K562 (cell line): Measurements from ENCODE around the gene CAPN5. TPM values are rescaled to one million over a fixed set of nuclear protein-coding genes. Genes with fewer than 3 reads are reported as not detected.

Source experiments
- ATAC-seq: fragments of 200-7000 bp; cut with Tn5 transposase; 3 replicates; pipeline ENCODE4 v1.9.1; 2020; ENCODE audit warnings: moderate library complexity
- BruUV-seq: library from RNA; stranded (reverse); fragments of 400-500 nt; replicated peaks from 2 replicates; lab custom pipeline; 2021; lab: Mats Ljungman, UMichigan
- CTCF ChIA-PET: fragments of 300-600 bp; formaldehyde crosslinking; extraction: SDS; loops from one replicate; lab custom pipeline; 2021; ENCODE audit warnings: low intra/inter-chr PET ratio; lab: Yijun Ruan, JAX
- POLR2A ChIA-PET: fragments of 300-600, 350-650 bp; sonication (Branson Sonifier 250); formaldehyde crosslinking; extraction: SDS; loops from one replicate; lab custom pipeline; 2021; ENCODE audit warnings: antibody characterized with exemption, inconsistent platforms; lab: Yijun Ruan, JAX
- DNase-seq, 4 experiments: peaks; one replicate each; pipeline versions ENCODE4 v3.0.0 to v3.0.0-alpha.2; 2011 to 2018; ENCODE audit warnings: low spot score in 3 of 4, mixed read lengths in 3 of 4; ENCODE audit errors: extremely low read depth in 1 of 4
- FAIRE-seq: peaks from 2 replicates; lab custom pipeline; 2011; peaks lifted over from hg19 to GRCh38; lab: Jason Lieb, UNC
- H2AFZ ChIP-seq: 2 replicates; pipeline ENCODE4 v1.6.0; 2011; ENCODE audit warnings: low read depth, low read length, control low read depth, inconsistent platforms
- H3K27ac ChIP-seq: fragments of 200-600 bp; 3 replicates; pipeline ENCODE4 v1.8.0; 2011; ENCODE audit warnings: low read depth, mild to moderate bottlenecking, control low read depth, inconsistent platforms, low read length, moderate library complexity, mixed read lengths; ENCODE audit errors: extremely low read depth
- H3K27me3 ChIP-seq, 2 experiments: fragments of 300-600 bp in 1 of 2; 2 replicates in 1 of 2; 3 replicates in 1 of 2; pipeline versions ENCODE4 v1.6.0 to v1.8.0; 2011; ENCODE audit warnings: inconsistent platforms in 2 of 2, low read length in 2 of 2, mild to moderate bottlenecking in 1 of 2, mixed read lengths in 1 of 2, moderate library complexity in 1 of 2; ENCODE audit not compliant: control insufficient read depth in 2 of 2, insufficient read depth in 2 of 2
- H3K36me3 ChIP-seq: fragments of 300-600 bp; 3 replicates; pipeline ENCODE4 v1.8.0; 2011; ENCODE audit warnings: mild to moderate bottlenecking, low read length, inconsistent platforms; ENCODE audit not compliant: control insufficient read depth, insufficient read depth
- H3K4me1 ChIP-seq, 2 experiments: fragments of 200-600 bp in 1 of 2; replicated peaks in 1 of 2; 2 replicates in 1 of 2; 3 replicates in 1 of 2; pipeline versions ENCODE4 v1.5.1 to v1.8.0; 2011; ENCODE audit warnings: inconsistent platforms in 2 of 2, low read length in 2 of 2, mild to moderate bottlenecking in 1 of 2, mixed read lengths in 1 of 2, moderate library complexity in 1 of 2; ENCODE audit not compliant: control insufficient read depth in 2 of 2, insufficient read depth in 2 of 2
- H3K4me2 ChIP-seq: 2 replicates; pipeline ENCODE4 v1.6.1; 2011; ENCODE audit warnings: low read length, control low read depth, inconsistent platforms, mixed read lengths; ENCODE audit not compliant: insufficient read depth
- H3K4me3 ChIP-seq: fragments of 200-600 bp; sonication (generic), shearing (Covaris generic); 2 replicates; pipeline ENCODE4 v1.5.1; 2016; ENCODE audit warnings: control low read depth, inconsistent platforms
- H3K79me2 ChIP-seq: fragments of 200-600 bp; 3 replicates; pipeline ENCODE4 v1.8.0; 2011; ENCODE audit warnings: low read length, inconsistent platforms; ENCODE audit not compliant: control insufficient read depth, insufficient read depth
- H3K9ac ChIP-seq, 2 experiments: 2 replicates each; pipeline versions ENCODE4 v1.6.0 to v1.6.1; 2011; ENCODE audit warnings: low read depth in 2 of 2, low read length in 2 of 2, control low read depth in 1 of 2, inconsistent platforms in 1 of 2, mild to moderate bottlenecking in 1 of 2, mixed read lengths in 1 of 2; ENCODE audit not compliant: insufficient read depth in 1 of 2
- H3K9me1 ChIP-seq: one replicate; pipeline ENCODE4 v1.6.0; 2011; ENCODE audit warnings: inconsistent platforms, mild to moderate bottlenecking, low read length, moderate library complexity; ENCODE audit not compliant: control insufficient read depth, insufficient read depth
- H3K9me3 ChIP-seq: replicated peaks from 2 replicates; pipeline ENCODE4 v1.5.1; 2011; ENCODE audit warnings: low read depth, low read length, inconsistent platforms; ENCODE audit not compliant: control insufficient read depth, insufficient read depth
- H4K20me1 ChIP-seq: replicated peaks from 2 replicates; pipeline ENCODE4 v1.6.1; 2011; ENCODE audit warnings: low read length, inconsistent platforms, mixed read lengths; ENCODE audit not compliant: control insufficient read depth, insufficient read depth
- CEBPZ ChIP-seq: fragments of 150-350 bp; IDR thresholded peaks from 2 replicates; pipeline ENCODE4 v1.6.1; 2014; ENCODE audit warnings: low read depth, mild to moderate bottlenecking, low read length, borderline replicate concordance
- CHCHD3 ChIP-seq: fragments of 250-450 bp; sonication (Bioruptor Pico); IDR thresholded peaks from 2 replicates; pipeline ENCODE4 v2.1.2; 2022; ENCODE audit warnings: mild to moderate bottlenecking
- IFI16 ChIP-seq: fragments of 250-450 bp; sonication (Bioruptor Pico); IDR thresholded peaks from 2 replicates; pipeline ENCODE4 v2.1.2; 2022; ENCODE audit warnings: mild to moderate bottlenecking, inconsistent platforms
- POLR2A ChIP-seq: fragments of 450-650 bp; conservative IDR thresholded peaks from 2 replicates; pipeline ENCODE4 v1.6.1; 2016
- SLC30A9 ChIP-seq: fragments of 250-450 bp; sonication (Bioruptor Pico); IDR thresholded peaks from 2 replicates; pipeline ENCODE4 v1.8.0; 2022; ENCODE audit warnings: mild to moderate bottlenecking, moderate library complexity
- THRA ChIP-seq: fragments of 450-650 bp; IDR thresholded peaks from 2 replicates; pipeline ENCODE4 v1.6.1; 2017; ENCODE audit warnings: mild to moderate bottlenecking, moderate library complexity
- THRAP3 ChIP-seq: fragments of 450-650 bp; IDR thresholded peaks from 2 replicates; pipeline ENCODE4 v1.6.1; 2016; ENCODE audit warnings: mild to moderate bottlenecking, inconsistent platforms, borderline replicate concordance
- ZFP30 ChIP-seq: fragments of 250-450 bp; sonication (Bioruptor Pico); IDR thresholded peaks from 2 replicates; pipeline ENCODE4 v1.8.0; 2022; ENCODE audit warnings: moderate library complexity, mild to moderate bottlenecking, inconsistent platforms, borderline replicate concordance
- ZNF384 ChIP-seq: IDR thresholded peaks from 2 replicates; pipeline ENCODE4 v1.6.1; 2012; ENCODE audit warnings: low read depth, low read length, improper control_type of control experiment
- ZNF507 ChIP-seq: conservative IDR thresholded peaks from 2 replicates; pipeline ENCODE4 v1.6.1; 2017; ENCODE audit warnings: missing genetic modification characterization, missing compliant biosample characterization
- ZNF592 ChIP-seq: fragments of 450-650 bp; IDR thresholded peaks from 2 replicates; pipeline ENCODE4 v1.6.1; 2017; ENCODE audit warnings: antibody characterized with exemption, mild to moderate bottlenecking
- WGBS: fragments of 100-300 bp; shearing (Covaris generic); methylation state at CpG from one replicate; pipeline ENCODE4 v1.1.6; 2016; ENCODE audit warnings: low coverage, mixed read lengths; ENCODE audit not compliant: insufficient coverage; ENCODE audit errors: missing lambda C conversion rate; 5-methylcytosine and 5-hydroxymethylcytosine counted together
- in situ Hi-C: fragments of 300-500 bp; cut with MboI; formaldehyde crosslinking; loops from 4 replicates; pipeline ENCODE4 v1.15.0; 2018; ENCODE audit warnings: inconsistent platforms, mixed read lengths
- intact Hi-C: fragments of 100-400 bp; cut with micrococcal nuclease; formaldehyde crosslinking; loops from 2 replicates; pipeline ENCODE4 v1.14.2; 2022
- polyA plus RNA-seq, 8 experiments: library from polyadenylated mRNA; depleted of rRNA in 4 of 8; stranded (reverse) in 5 of 8; unstranded in 3 of 8; fragments of >200 nt; fragmentation: Nextera tagmentation in 2 of 8; fragmentation: Illumina TruSeq in 1 of 8; extraction: Ambion mirVana in 2 of 8; extraction: Trizol in 1 of 8; gene quantifications; 2 replicates each; pipeline versions ENCODE4 v1.2.1 to v1.2.3, GENCODE V29; 2011 to 2014; ENCODE audit warnings: inconsistent platforms in 1 of 8, missing spikeins in 1 of 8
- total RNA-seq, 7 experiments: library from RNA; depleted of rRNA in 6 of 7; stranded (reverse); fragments of >200 nt in 6 of 7; fragmentation: Illumina TruSeq in 2 of 7; extraction: Trizol in 2 of 7; gene quantifications; 2 replicates each; pipeline versions ENCODE4 v1.2.1 to v1.2.3, GENCODE V29; 2011 to 2021; ENCODE audit warnings: low replicate concordance in 1 of 7
- TF ChIP-seq, protein P1 (sequence below), 2 experiments: IDR thresholded peaks; 2 replicates each; pipeline ENCODE4 v1.6.1; 2011; ENCODE audit warnings: borderline replicate concordance in 1 of 2, control low read depth in 1 of 2, low read depth in 1 of 2, low read length in 1 of 2, mild to moderate bottlenecking in 1 of 2, mixed read lengths in 1 of 2, moderate library complexity in 1 of 2; ENCODE audit not compliant: insufficient read depth in 1 of 2, insufficient read length in 1 of 2, poor library complexity in 1 of 2, severe bottlenecking in 1 of 2; ENCODE audit errors: extremely low read depth in 1 of 2

CAPN5 gene
- total and polyA plus RNA-seq, 9 of the 15 experiments (the other 6 are each of a cell fraction or from before 2014, with no cell fraction given) = 0.04 to 0.44 (median 0.14) TPM; not detected in 2

DNA sequence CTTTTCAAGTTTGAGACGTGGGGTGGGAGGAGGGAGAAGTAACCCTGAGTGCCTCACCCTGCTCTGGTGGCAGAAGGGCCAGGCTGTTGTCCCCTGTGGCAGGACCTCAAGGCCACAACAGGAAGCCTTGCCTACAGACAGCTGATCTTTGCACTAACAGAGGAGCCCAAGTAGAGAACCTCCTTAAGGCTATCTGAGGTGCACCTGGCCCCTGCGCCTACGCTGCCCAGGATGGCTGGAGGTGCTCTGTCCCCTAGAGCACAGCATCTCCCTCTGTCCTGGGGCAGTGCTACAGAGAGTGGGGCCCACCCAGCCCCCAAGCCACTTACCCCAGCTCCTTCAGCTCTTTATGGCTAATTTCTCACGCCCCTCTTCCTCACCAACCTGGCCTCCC, 88.3 kb downstream of the CAPN5 start:
- DNase-seq = no peak
- TF ChIP-seq THRAP3 = no peak
- no peak for TF ChIP-seq ZFP30 (CRISPR knock-in tag)
- TF ChIP-seq CHCHD3 = no peak
- TF ChIP-seq IFI16 (CRISPR knock-in tag) = no peak
- TF ChIP-seq SLC30A9 (CRISPR knock-in tag) = no peak
- no peak for TF ChIP-seq POLR2A
- no peak for TF ChIP-seq ZNF592
- TF ChIP-seq, protein P1, sequence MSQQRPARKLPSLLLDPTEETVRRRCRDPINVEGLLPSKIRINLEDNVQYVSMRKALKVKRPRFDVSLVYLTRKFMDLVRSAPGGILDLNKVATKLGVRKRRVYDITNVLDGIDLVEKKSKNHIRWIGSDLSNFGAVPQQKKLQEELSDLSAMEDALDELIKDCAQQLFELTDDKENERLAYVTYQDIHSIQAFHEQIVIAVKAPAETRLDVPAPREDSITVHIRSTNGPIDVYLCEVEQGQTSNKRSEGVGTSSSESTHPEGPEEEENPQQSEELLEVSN (IDR thresholded peaks at IDR 0.05; ENCODE audit: borderline replicate concordance in 1 of 2, extremely low read depth in 1 of 2, insufficient read depth in 1 of 2, insufficient read length in 1 of 2, low read depth in 1 of 2, low read length in 1 of 2, poor library complexity in 1 of 2, severe bottlenecking in 1 of 2) = no peak
- TF ChIP-seq ZNF507 (tag) = no peak
- no peak for TF ChIP-seq THRA
- no peak for TF ChIP-seq CEBPZ
- TF ChIP-seq ZNF384 = no peak
- WGBS = 0% methylated on average over 3 of the region's 4 CpGs
- FAIRE-seq = no peak
- no peak for ATAC-seq
- Histone ChIP-seq H3K79me2 (no peaks in the 10 kb centered on the region), H3K9me1 (no peaks in the 10 kb centered on the region), H3K4me2 (no peak overlapping the region), H3K27me3 (peaks cover 13 to 93% of the 10 kb centered on the region in 2 experiments; a peak in 4 of 5 replicates), H3K9ac (no peak overlapping the region), H3K27ac (no peak overlapping the region), H3K36me3 (no peaks in the 10 kb centered on the region), H3K9me3 (no peaks in the 10 kb centered on the region), H3K4me1 (peaks cover 0 to 5% of the 10 kb centered on the region in 2 experiments; a peak in 2 of 5 replicates), H3K4me3 (no peak overlapping the region), H2AFZ (no peak overlapping the region), H4K20me1 (no peaks in the 10 kb centered on the region; the same call in 1 of the 2 replicates)
- in situ Hi-C loops (no loop called here), intact Hi-C loops (no loop called here)
- BruUV-seq = no TSS peak
- CTCF ChIA-PET = no interaction called here
- POLR2A ChIA-PET = interaction anchor here (0.6 to 0.8 kb wide), 2 partner anchors 15 to 342 kb away, joined by 3 read pairs; no protein-coding TSS in a partner anchor
